GM12878 (cell line): ENCODE data around the gene KPNA3. TPM values are rescaled to one million over a fixed set of nuclear protein-coding genes. Genes with fewer than 3 reads are reported as not detected.
"Not testable (repeated sequence)": the region's sequence is repeated elsewhere in the genome, so short reads cannot be mapped to it uniquely, and the experiment has no call there.

ENCODE experiments used
- ATAC-seq: fragments of 200-7000 bp; cut with Tn5 transposase; 3 replicates; pipeline ENCODE4 v1.9.1; 2020; ENCODE audit warnings: mild to moderate bottlenecking, moderate library complexity
- BruUV-seq: library from RNA; stranded (reverse); fragments of 400-500 nt; replicated peaks from 2 replicates; lab custom pipeline; 2021; lab: Mats Ljungman, UMichigan
- CTCF ChIA-PET: fragments of 300-600 bp; sonication (Branson Sonifier 250); formaldehyde crosslinking; extraction: SDS; loops from one replicate; lab custom pipeline; 2021; ENCODE audit warnings: inconsistent platforms; lab: Yijun Ruan, JAX
- POLR2A ChIA-PET: fragments of 350-600 bp; formaldehyde crosslinking; extraction: SDS; loops from one replicate; lab custom pipeline; 2021; ENCODE audit warnings: inconsistent platforms; lab: Charles Lee
- RAD21 ChIA-PET: fragments of 300-600 bp; sonication (Branson Sonifier 250); formaldehyde crosslinking; loops from one replicate; lab custom pipeline; 2023; ENCODE audit warnings: antibody characterized with exemption; ENCODE audit not compliant: unreplicated experiment; lab: Charles Lee
- SMC1A ChIA-PET: fragments of 300-600 bp; sonication (Branson Sonifier 250); formaldehyde crosslinking; loops from one replicate; lab custom pipeline; 2023; ENCODE audit not compliant: unreplicated experiment, uncharacterized antibody; lab: Charles Lee
- DNase-seq: peaks from one replicate; pipeline ENCODE4 v3.0.0-alpha.2; 2011; ENCODE audit warnings: low read depth, low spot score
- FAIRE-seq: peaks from 3 replicates; lab custom pipeline; 2011; peaks lifted over from hg19 to GRCh38; lab: Jason Lieb, UNC
- H2AFZ ChIP-seq: 2 replicates; pipeline ENCODE4 v1.6.0; 2011; ENCODE audit warnings: low read depth, low read length, control low read depth; ENCODE audit not compliant: control insufficient read depth
- H3K27ac ChIP-seq: 2 replicates; pipeline ENCODE4 v1.5.1; 2011; ENCODE audit warnings: control low read depth; ENCODE audit not compliant: control insufficient read depth, insufficient read depth
- H3K27me3 ChIP-seq, 2 experiments: replicated peaks in 1 of 2; 2 replicates each; pipeline versions ENCODE4 v1.6.0 to v1.6.1; 2011; ENCODE audit warnings: low read length in 1 of 2; ENCODE audit not compliant: control insufficient read depth in 2 of 2, insufficient read depth in 2 of 2
- H3K36me3 ChIP-seq, 2 experiments: 2 replicates each; pipeline ENCODE4 v1.5.1; 2011; ENCODE audit warnings: low read length in 1 of 2; ENCODE audit not compliant: control insufficient read depth in 2 of 2, insufficient read depth in 2 of 2
- H3K4me1 ChIP-seq: 2 replicates; pipeline ENCODE4 v1.6.1; 2011; ENCODE audit warnings: mild to moderate bottlenecking, low read length, moderate library complexity, mixed read lengths; ENCODE audit not compliant: control insufficient read depth, insufficient read depth
- H3K4me2 ChIP-seq: 2 replicates; pipeline ENCODE4 v1.6.0; 2011; ENCODE audit warnings: control low read depth; ENCODE audit not compliant: control insufficient read depth, insufficient read depth
- H3K4me3 ChIP-seq: fragments of 200-600 bp; sonication (generic); 2 replicates; pipeline ENCODE4 v1.5.1; 2016
- H3K79me2 ChIP-seq: 2 replicates; pipeline ENCODE4 v1.6.0; 2011; ENCODE audit warnings: low read length; ENCODE audit not compliant: control insufficient read depth, insufficient read depth
- H3K9ac ChIP-seq: 2 replicates; pipeline ENCODE4 v1.8.0; 2011; ENCODE audit warnings: low read length, control low read depth, mixed read lengths; ENCODE audit not compliant: control insufficient read depth, insufficient read depth
- H3K9me3 ChIP-seq: replicated peaks from 3 replicates; pipeline ENCODE4 v1.5.1; 2011; ENCODE audit warnings: mild to moderate bottlenecking, low read length; ENCODE audit not compliant: control insufficient read depth, insufficient read depth
- H4K20me1 ChIP-seq: 2 replicates; pipeline ENCODE4 v1.6.0; 2011; ENCODE audit not compliant: control insufficient read depth, insufficient read depth
- ATF7 ChIP-seq: fragments of 450-650 bp; IDR thresholded peaks from 2 replicates; pipeline ENCODE4 v1.6.1; 2016; ENCODE audit warnings: low read depth, mild to moderate bottlenecking
- CEBPB ChIP-seq, 2 experiments: fragments of 150-350 bp in 1 of 2; IDR thresholded peaks; 2 replicates each; pipeline ENCODE4 v1.6.1; 2012 to 2014; ENCODE audit warnings: low read depth in 2 of 2, low read length in 2 of 2, borderline replicate concordance in 1 of 2, inconsistent platforms in 1 of 2
- CREB1 ChIP-seq: IDR thresholded peaks from 2 replicates; pipeline ENCODE4 v1.6.1; 2012; ENCODE audit warnings: low read depth, mild to moderate bottlenecking, inconsistent platforms
- JUNB ChIP-seq: IDR thresholded peaks from 2 replicates; pipeline ENCODE4 v1.6.1; 2016; ENCODE audit warnings: antibody characterized with exemption, mild to moderate bottlenecking
- MEF2A ChIP-seq: IDR thresholded peaks from 2 replicates; pipeline ENCODE4 v1.6.1; 2011; ENCODE audit warnings: low read depth, mild to moderate bottlenecking, low read length, moderate library complexity; ENCODE audit not compliant: insufficient read depth
- NBN ChIP-seq: fragments of 450-650 bp; IDR thresholded peaks from 2 replicates; pipeline ENCODE4 v1.6.1; 2016
- ZNF217 ChIP-seq: fragments of 450-650 bp; IDR thresholded peaks from 2 replicates; pipeline ENCODE4 v1.6.1; 2017; ENCODE audit warnings: antibody characterized with exemption, mild to moderate bottlenecking
- ZNF24 ChIP-seq: fragments of 450-650 bp; IDR thresholded peaks from 2 replicates; pipeline ENCODE4 v1.6.1; 2017; ENCODE audit warnings: antibody characterized with exemption, mild to moderate bottlenecking
- WGBS: methylation state at CpG from one replicate; pipeline ENCODE4 v1.1.6; 2016; ENCODE audit warnings: low lambda C conversion rate; ENCODE audit not compliant: insufficient replicate concordance, insufficient coverage; ENCODE audit errors: missing lambda C conversion rate; 5-methylcytosine and 5-hydroxymethylcytosine counted together
- in situ Hi-C: fragments of 300-500 bp; cut with MboI; formaldehyde crosslinking; loops from 9 replicates; pipeline ENCODE4 v1.14.3; 2018; ENCODE audit warnings: mixed read lengths
- intact Hi-C: fragments of 100-400 bp; cut with micrococcal nuclease; formaldehyde crosslinking; loops from one replicate; pipeline ENCODE4 v1.14.2; 2022; ENCODE audit not compliant: unreplicated experiment
- polyA plus RNA-seq, 11 experiments: library from polyadenylated mRNA; depleted of rRNA in 4 of 11; unstranded in 6 of 11; stranded (reverse) in 5 of 11; fragments of >200 nt; fragmentation: Nextera tagmentation in 4 of 11; fragmentation: Illumina TruSeq in 1 of 11; extraction: Ambion mirVana in 4 of 11; extraction: Trizol in 1 of 11; gene quantifications; 1 replicate in 1 of 11; 2 replicates in 10 of 11; pipeline versions ENCODE4 v1.2.1 to v1.2.3, GENCODE V29; 2011 to 2016; ENCODE audit warnings: inconsistent platforms in 2 of 11, missing spikeins in 2 of 11, low read depth in 1 of 11
- total RNA-seq, 4 experiments: library from RNA; depleted of rRNA in 3 of 4; stranded (reverse); fragments of >200 nt in 3 of 4; fragmentation: Illumina TruSeq in 1 of 4; extraction: Trizol in 1 of 4; gene quantifications; 2 replicates each; pipeline versions ENCODE4 v1.2.1 to v1.2.3, GENCODE V29; 2013 to 2021
- TF ChIP-seq, protein P1 (sequence below): fragments of 450-650 bp; IDR thresholded peaks from 2 replicates; pipeline ENCODE4 v1.6.1; 2017; ENCODE audit warnings: mild to moderate bottlenecking, moderate library complexity
- TF ChIP-seq, protein P2 (sequence below): fragments of 450-650 bp; IDR thresholded peaks from 2 replicates; pipeline ENCODE4 v1.6.1; 2017; ENCODE audit warnings: mild to moderate bottlenecking, moderate library complexity

Gene KPNA3
- total and polyA plus RNA-seq, 10 of the 15 experiments (the other 5 are each of a cell fraction or from before 2014, with no cell fraction given), result 23.3 to 50.5 (median 31.1) TPM

DNA sequence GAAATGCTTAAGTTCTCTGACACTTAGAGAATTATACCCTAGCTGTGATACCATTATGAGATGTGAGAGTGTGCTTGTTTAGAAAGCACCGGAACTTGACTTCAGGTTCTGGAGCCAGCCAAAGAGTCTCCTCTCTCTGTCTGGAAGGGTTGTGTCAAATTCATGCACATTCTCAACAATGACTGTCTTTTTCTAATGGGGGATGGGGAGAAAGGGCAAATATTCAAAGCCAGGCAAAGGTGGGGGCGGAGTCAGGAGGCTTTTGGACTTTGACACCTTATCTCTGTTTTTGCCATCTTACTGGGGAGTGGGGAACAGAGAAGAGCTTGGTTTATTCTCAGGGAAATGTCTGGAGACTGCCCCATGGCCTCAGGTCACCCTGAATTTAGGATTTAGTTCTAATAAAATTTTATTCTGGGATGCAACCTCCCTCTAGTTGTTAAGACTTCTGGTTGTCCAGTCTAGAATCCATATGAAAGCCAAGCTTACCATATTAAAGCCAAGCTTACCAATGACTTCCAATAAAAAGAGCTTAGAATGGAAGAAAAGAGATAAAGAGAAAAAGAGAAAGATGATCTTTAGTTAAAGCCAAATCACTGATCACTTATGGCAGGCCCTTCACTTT is 28.2 kb upstream of the KPNA3 start (continued):
- TF ChIP-seq, protein P1, sequence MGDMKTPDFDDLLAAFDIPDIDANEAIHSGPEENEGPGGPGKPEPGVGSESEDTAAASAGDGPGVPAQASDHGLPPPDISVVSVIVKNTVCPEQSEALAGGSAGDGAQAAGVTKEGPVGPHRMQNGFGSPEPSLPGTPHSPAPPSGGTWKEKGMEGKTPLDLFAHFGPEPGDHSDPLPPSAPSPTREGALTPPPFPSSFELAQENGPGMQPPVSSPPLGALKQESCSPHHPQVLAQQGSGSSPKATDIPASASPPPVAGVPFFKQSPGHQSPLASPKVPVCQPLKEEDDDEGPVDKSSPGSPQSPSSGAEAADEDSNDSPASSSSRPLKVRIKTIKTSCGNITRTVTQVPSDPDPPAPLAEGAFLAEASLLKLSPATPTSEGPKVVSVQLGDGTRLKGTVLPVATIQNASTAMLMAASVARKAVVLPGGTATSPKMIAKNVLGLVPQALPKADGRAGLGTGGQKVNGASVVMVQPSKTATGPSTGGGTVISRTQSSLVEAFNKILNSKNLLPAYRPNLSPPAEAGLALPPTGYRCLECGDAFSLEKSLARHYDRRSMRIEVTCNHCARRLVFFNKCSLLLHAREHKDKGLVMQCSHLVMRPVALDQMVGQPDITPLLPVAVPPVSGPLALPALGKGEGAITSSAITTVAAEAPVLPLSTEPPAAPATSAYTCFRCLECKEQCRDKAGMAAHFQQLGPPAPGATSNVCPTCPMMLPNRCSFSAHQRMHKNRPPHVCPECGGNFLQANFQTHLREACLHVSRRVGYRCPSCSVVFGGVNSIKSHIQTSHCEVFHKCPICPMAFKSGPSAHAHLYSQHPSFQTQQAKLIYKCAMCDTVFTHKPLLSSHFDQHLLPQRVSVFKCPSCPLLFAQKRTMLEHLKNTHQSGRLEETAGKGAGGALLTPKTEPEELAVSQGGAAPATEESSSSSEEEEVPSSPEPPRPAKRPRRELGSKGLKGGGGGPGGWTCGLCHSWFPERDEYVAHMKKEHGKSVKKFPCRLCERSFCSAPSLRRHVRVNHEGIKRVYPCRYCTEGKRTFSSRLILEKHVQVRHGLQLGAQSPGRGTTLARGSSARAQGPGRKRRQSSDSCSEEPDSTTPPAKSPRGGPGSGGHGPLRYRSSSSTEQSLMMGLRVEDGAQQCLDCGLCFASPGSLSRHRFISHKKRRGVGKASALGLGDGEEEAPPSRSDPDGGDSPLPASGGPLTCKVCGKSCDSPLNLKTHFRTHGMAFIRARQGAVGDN, result no peak
- TF ChIP-seq ZNF24 (no peak), CREB1 (no peak), JUNB (no peak), NBN (no peak), ZNF217 (no peak), CEBPB (IDR thresholded peaks at IDR 0.05; ENCODE audit: borderline replicate concordance in 1 of 2, low read depth in 2 of 2, low read length in 2 of 2) (no peak), ATF7 (no peak), MEF2A (no peak)
- TF ChIP-seq, protein P2, sequence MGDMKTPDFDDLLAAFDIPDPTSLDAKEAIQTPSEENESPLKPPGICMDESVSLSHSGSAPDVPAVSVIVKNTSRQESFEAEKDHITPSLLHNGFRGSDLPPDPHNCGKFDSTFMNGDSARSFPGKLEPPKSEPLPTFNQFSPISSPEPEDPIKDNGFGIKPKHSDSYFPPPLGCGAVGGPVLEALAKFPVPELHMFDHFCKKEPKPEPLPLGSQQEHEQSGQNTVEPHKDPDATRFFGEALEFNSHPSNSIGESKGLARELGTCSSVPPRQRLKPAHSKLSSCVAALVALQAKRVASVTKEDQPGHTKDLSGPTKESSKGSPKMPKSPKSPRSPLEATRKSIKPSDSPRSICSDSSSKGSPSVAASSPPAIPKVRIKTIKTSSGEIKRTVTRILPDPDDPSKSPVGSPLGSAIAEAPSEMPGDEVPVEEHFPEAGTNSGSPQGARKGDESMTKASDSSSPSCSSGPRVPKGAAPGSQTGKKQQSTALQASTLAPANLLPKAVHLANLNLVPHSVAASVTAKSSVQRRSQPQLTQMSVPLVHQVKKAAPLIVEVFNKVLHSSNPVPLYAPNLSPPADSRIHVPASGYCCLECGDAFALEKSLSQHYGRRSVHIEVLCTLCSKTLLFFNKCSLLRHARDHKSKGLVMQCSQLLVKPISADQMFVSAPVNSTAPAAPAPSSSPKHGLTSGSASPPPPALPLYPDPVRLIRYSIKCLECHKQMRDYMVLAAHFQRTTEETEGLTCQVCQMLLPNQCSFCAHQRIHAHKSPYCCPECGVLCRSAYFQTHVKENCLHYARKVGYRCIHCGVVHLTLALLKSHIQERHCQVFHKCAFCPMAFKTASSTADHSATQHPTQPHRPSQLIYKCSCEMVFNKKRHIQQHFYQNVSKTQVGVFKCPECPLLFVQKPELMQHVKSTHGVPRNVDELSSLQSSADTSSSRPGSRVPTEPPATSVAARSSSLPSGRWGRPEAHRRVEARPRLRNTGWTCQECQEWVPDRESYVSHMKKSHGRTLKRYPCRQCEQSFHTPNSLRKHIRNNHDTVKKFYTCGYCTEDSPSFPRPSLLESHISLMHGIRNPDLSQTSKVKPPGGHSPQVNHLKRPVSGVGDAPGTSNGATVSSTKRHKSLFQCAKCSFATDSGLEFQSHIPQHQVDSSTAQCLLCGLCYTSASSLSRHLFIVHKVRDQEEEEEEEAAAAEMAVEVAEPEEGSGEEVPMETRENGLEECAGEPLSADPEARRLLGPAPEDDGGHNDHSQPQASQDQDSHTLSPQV, result no peak

DNA sequence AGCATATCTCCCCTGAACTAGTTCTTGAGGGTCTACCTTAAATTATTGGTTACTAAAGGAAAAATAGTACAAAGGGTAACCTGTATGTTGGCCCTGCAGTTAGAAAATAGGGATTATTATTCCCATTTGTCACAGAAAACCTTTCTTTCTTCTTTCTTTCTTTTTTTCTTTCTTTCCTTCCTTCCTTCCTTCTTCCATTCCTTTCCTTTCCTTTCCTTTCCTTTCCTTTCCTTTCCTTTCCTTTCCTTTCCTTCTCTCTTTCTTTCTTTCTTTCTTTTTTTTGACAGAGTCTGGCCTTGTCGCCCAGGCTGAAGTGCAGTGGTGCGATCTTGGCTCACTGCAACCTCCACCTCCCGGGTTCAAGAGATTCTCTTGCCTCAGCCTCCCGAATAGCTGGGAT is 23.6 kb upstream of the KPNA3 start:
- H3K9ac ChIP-seq, H3K4me2 ChIP-seq, H3K27me3 ChIP-seq, CTCF ChIA-PET, FAIRE-seq, DNase-seq, H3K36me3 ChIP-seq, RAD21 ChIA-PET, H3K79me2 ChIP-seq, H2AFZ ChIP-seq, H3K4me3 ChIP-seq, H3K9me3 ChIP-seq, H3K4me1 ChIP-seq, in situ Hi-C loops, ATAC-seq, intact Hi-C loops, H3K27ac ChIP-seq, H4K20me1 ChIP-seq, BruUV-seq: not testable (repeated sequence)
- POLR2A ChIA-PET, result interaction anchor here (0.6 kb wide), 1 partner anchor 147 kb away, joined by 3 read pairs; no protein-coding TSS in a partner anchor
- SMC1A ChIA-PET, result interaction anchor here (0.6 kb wide), 1 partner anchor 9 kb away, joined by 3 read pairs; no protein-coding TSS in a partner anchor
- WGBS, result 60% methylated on average over 4 of the region's 4 CpGs
